ENCODE data around the gene TOP3A.
"Not testable (repeated sequence)": the region's sequence is repeated elsewhere in the genome, so short reads cannot be mapped to it uniquely, and the experiment has no call there.

Gene TOP3A

GRCh38 chr17:18323507-18324139 is 8.8 kb upstream of the TOP3A start:
- no peak for DNase-seq (ENCODE audit: low read depth, low spot score)

DNA sequence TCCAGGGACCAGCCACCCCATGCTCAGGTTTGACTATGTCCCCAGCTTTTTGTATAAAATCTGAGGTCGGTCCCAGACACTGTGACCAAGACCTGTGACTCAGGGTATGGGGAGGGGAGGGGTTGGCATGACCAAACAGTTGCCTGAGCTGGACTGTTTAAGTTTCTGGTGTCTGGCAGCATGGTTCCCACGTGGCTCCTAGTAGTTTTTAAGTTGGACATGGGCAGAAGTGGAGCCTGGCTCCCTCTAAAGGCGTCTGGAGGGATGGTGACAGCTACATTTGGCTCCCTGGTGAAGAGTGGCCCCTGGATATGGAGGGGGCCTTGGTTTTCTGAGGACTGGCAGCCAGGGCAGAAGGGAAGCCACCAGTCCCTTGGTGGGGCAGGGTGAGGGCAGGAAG is 8.2 kb upstream of the TOP3A start:
- no peak for DNase-seq (ENCODE audit: low read depth, low spot score)

DNA sequence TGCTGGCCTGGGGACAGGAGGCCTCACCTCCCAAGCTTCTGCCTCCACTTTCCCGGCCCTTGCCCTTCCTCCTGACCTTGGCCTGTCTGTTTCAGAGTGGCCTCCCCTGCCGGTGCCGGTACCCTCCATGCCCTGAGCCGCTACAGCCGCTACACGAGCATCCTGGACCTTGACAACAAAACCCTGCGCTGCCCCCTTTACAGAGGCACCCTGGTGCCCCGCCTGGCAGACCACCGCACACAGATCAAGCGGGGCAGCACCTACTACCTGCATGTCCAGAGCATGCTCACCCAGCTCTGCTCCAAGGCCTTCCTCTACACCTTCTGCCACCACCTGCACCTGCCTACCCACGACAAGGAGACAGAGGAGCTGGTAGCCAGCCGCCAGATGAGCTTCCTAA is 7.7 kb upstream of the TOP3A start:
- no peak for DNase-seq (ENCODE audit: low read depth, low spot score)

- no peak for DNase-seq (ENCODE audit: low read depth, low spot score)
These were observed 6.5 kb upstream of the TOP3A start for GRCh38 chr17:18321309-18321708.

- no peak for DNase-seq (ENCODE audit: low read depth, low spot score)
These were observed 5.5 kb upstream of the TOP3A start for GRCh38 chr17:18320301-18320700.

- no peak for DNase-seq (ENCODE audit: low read depth, low spot score)
These were observed 4.9 kb upstream of the TOP3A start for GRCh38 chr17:18319604-18320256.

GRCh38 chr17:18318771-18319450 is 4.1 kb upstream of the TOP3A start:
- DNase-seq (ENCODE audit: low read depth, low spot score) = no peak

- DNase-seq (ENCODE audit: low read depth, low spot score) = no peak
These were observed 3.3 kb upstream of the TOP3A start for GRCh38 chr17:18318117-18318516.

DNA sequence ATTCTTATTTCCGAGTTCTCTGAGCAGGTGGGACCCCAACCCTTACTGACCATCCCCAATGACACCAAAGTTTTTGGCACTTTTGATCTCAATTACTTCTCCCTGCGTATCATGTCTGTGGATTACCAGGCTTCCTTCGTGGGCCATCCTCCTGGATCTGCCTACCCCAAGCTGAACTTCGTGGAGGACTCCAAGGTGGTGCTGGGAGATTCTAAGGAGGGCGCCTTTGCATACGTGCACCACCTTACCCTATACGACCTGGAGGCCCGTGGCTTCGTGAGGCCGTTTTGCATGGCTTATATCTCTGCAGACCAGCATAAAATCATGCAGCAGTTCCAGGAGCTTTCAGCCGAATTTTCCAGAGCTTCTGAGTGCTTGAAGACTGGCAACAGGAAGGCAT is 1.2 kb upstream of the TOP3A start:
- no peak for DNase-seq (ENCODE audit: low read depth, low spot score)

GRCh38 chr17:18315562-18315922 is 748 bp upstream of the TOP3A start:
- DNase-seq (ENCODE audit: low read depth, low spot score) = no peak

DNA sequence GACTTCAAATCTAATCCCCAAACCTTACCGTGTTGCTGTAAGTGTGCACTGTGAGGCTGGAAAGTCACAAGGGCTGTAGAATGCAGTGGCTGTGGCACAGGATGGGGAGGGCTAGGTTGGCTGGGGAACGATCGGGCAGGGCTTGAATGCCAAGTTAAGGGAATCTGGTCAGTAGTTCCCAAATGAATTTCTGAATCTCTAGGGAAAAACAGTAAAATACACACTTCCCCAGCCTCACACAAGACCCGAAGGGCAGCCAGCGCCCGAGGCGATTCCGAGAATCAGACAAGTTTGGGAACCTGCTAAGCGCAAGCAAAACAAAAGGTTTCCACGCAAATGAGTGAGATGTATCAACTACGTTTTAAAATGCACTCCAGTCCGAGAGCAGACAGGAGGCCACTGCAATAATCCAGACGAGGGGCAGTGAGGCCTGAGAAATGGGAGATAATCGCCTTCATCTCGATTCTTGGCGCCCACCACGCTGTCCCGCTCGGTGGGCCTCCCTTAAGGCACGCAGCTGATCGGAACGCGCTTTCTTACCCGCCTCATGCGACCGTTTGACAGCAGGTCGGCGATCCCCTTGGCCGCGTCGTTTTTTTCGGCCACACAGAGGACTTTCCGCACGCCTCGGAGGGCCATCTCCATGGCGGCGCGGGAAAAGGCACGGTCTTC is 599 bp downstream of the TOP3A start:
- DNase-seq (ENCODE audit: low read depth, low spot score) = no peak

DNA sequence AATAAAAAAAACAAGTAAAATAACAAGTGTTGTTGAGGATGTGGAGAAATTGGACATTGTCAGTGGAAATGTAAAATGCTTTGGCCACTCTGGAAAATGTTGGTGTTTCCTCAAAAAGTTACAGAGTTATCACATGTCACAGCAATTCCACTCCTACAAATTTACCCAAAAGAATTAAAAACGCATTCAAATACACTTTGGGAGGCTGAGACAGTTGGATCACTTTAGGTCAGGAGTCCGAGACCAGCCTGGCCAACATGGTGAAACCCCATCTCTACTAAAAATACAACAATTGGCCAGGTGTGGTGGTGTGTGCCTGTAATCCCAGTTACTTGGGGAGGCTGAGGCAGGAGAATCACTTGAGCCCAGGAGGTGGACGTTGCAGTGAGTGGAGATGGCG is 5.6 kb downstream of the TOP3A start:
- no peak for DNase-seq (ENCODE audit: low read depth, low spot score)

GRCh38 chr17:18303206-18303605 is 11.6 kb downstream of the TOP3A start:
- DNase-seq (ENCODE audit: low read depth, low spot score) = not testable (repeated sequence)

- DNase-seq (ENCODE audit: low read depth, low spot score) = no peak
These were observed 13.9 kb downstream of the TOP3A start for GRCh38 chr17:18300725-18301480.

DNA sequence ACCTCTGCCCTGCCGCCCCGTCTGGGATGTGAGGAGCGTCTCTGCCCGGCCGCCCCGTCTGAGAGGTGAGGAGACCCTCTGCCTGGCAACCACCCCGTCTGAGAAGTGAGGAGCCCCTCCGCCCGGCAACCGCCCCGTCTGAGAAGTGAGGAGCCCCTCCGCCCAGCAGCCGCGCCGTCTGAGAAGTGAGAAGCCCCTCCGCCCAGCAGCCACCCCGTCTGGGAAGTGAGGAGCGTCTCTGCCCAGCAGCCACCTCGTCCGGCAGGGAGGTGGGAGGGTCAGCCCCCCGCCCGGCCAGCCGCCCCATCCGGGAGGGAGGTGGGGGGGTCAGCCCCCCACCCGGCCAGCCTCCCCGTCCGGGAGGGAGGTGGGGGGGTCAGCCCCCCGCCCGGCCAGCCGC is 16.7 kb downstream of the TOP3A start:
- DNase-seq (ENCODE audit: low read depth, low spot score) = not testable (repeated sequence)

- no peak for DNase-seq (ENCODE audit: low read depth, low spot score)
These were observed 22.9 kb downstream of the TOP3A start for GRCh38 chr17:18291718-18292540.

- DNase-seq (ENCODE audit: low read depth, low spot score) = no peak
These were observed 29.5 kb downstream of the TOP3A start for GRCh38 chr17:18285296-18285695.

- DNase-seq (ENCODE audit: low read depth, low spot score) = no peak
These were observed 33.0 kb downstream of the TOP3A start for GRCh38 chr17:18281788-18282187.

GRCh38 chr17:18280766-18281371 is 33.9 kb downstream of the TOP3A start:
- no peak for DNase-seq (ENCODE audit: low read depth, low spot score)

DNA sequence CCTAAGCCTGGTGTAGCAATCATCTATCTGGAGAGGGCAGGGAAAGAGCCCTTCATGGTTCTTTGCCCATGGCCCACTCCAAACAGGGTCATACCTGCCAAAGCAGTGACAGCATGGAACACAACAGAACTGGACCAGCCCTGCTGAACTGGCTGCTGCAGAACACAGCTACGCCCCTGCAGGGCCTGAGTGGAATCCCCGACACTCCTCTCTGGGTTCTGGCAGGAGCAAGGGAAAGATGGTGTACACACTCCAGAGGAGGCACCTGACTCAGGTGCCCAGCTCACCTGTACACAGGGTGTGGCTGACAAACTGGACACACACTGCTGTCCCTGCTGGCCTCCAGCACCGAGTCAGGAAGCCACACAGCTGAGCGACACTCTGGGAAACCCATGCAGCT is 34.5 kb downstream of the TOP3A start:
- no peak for DNase-seq (ENCODE audit: low read depth, low spot score)

- DNase-seq (ENCODE audit: low read depth, low spot score) = no peak
These were observed 35.9 kb downstream of the TOP3A start for GRCh38 chr17:18278867-18279266.

Measured in activated naive CD8-positive, alpha-beta T cell treated with anti-CD3 and anti-CD28 coated beads, Interleukin-2, amount 50 U/mL, for 16 hours (primary cell).